Liver (tissue), 9 donors: ENCODE measurements around the gene TACC2. TPM values are rescaled to one million over a fixed set of nuclear protein-coding genes. Genes with fewer than 3 reads are reported as not detected.

Experiments
- DNase-seq: peaks from one replicate; pipeline ENCODE4 v3.0.0-alpha.2; 2017; ENCODE audit warnings: low spot score
- H3K27ac ChIP-seq, 2 donors: one replicate each; pipeline ENCODE4 v1.7.0; 2013; ENCODE audit warnings: inconsistent platforms in 2 of 2, low read length in 2 of 2, control low read depth in 1 of 2, low read depth in 1 of 2, mild to moderate bottlenecking in 1 of 2
- H3K27me3 ChIP-seq, 4 donors: one replicate each; pipeline versions ENCODE4 v1.6.1 to v1.7.0; 2013; ENCODE audit warnings: low read length in 3 of 4, inconsistent platforms in 1 of 4, mild to moderate bottlenecking in 1 of 4, moderate library complexity in 1 of 4; ENCODE audit not compliant: control insufficient read depth in 4 of 4, insufficient read depth in 4 of 4
- H3K36me3 ChIP-seq, 4 donors: one replicate each; pipeline versions ENCODE4 v1.6.1 to v1.7.0; 2013; ENCODE audit warnings: low read length in 3 of 4, mild to moderate bottlenecking in 3 of 4, low read depth in 1 of 4, moderate library complexity in 1 of 4; ENCODE audit not compliant: control insufficient read depth in 4 of 4, insufficient read depth in 3 of 4
- H3K4me1 ChIP-seq, 4 donors: one replicate each; pipeline versions ENCODE4 v1.6.1 to v1.7.0; 2013; ENCODE audit warnings: low read length in 3 of 4, mild to moderate bottlenecking in 3 of 4, moderate library complexity in 1 of 4; ENCODE audit not compliant: control insufficient read depth in 4 of 4, insufficient read depth in 4 of 4
- H3K4me3 ChIP-seq, 3 donors: one replicate each; pipeline versions ENCODE4 v1.6.1 to v1.7.0; 2013; ENCODE audit warnings: low read length in 3 of 3, control low read depth in 1 of 3, low read depth in 1 of 3, mild to moderate bottlenecking in 1 of 3
- H3K9ac ChIP-seq, 2 donors: one replicate each; pipeline ENCODE4 v1.7.0; 2013; ENCODE audit warnings: low read length in 2 of 2, mild to moderate bottlenecking in 2 of 2, moderate library complexity in 2 of 2, control low read depth in 1 of 2, low read depth in 1 of 2
- H3K9me3 ChIP-seq, 4 donors: one replicate each; pipeline versions ENCODE4 v1.6.1 to v1.7.0; 2013; ENCODE audit warnings: low read length in 3 of 4; ENCODE audit not compliant: control insufficient read depth in 4 of 4
- EGR1 ChIP-seq, 2 donors: IDR thresholded peaks; 2 replicates each; pipeline ENCODE4 v1.6.1; 2016 to 2018; ENCODE audit warnings: antibody characterized with exemption in 2 of 2, low read depth in 2 of 2
- FOXA1 ChIP-seq: IDR thresholded peaks from 2 replicates; pipeline ENCODE4 v1.6.1; 2016; ENCODE audit warnings: antibody characterized with exemption
- GABPA ChIP-seq, 2 donors: IDR thresholded peaks in 1 of 2; conservative IDR thresholded peaks in 1 of 2; 2 replicates each; pipeline ENCODE4 v1.6.1; 2016; ENCODE audit warnings: antibody characterized with exemption in 2 of 2, mild to moderate bottlenecking in 1 of 2, moderate library complexity in 1 of 2
- HNF4A ChIP-seq, 2 donors: conservative IDR thresholded peaks; 2 replicates each; pipeline ENCODE4 v1.6.1; 2016; ENCODE audit warnings: antibody characterized with exemption in 2 of 2, mild to moderate bottlenecking in 2 of 2
- HNF4G ChIP-seq: IDR thresholded peaks from 2 replicates; pipeline ENCODE4 v1.6.1; 2016; ENCODE audit warnings: antibody characterized with exemption
- JUND ChIP-seq, 2 donors: IDR thresholded peaks; 2 replicates each; pipeline ENCODE4 v1.6.1; 2016; ENCODE audit warnings: antibody characterized with exemption in 2 of 2
- NR2F2 ChIP-seq: IDR thresholded peaks from 2 replicates; pipeline ENCODE4 v1.6.1; 2016; ENCODE audit warnings: antibody characterized with exemption
- RAD21 ChIP-seq, 2 donors: IDR thresholded peaks; 2 replicates each; pipeline ENCODE4 v1.6.1; 2016; ENCODE audit warnings: antibody characterized with exemption in 2 of 2, mild to moderate bottlenecking in 2 of 2
- RXRA ChIP-seq, 2 donors: IDR thresholded peaks; 2 replicates each; pipeline ENCODE4 v1.6.1; 2017 to 2018; ENCODE audit warnings: antibody characterized with exemption in 2 of 2, mild to moderate bottlenecking in 1 of 2
- SP1 ChIP-seq: IDR thresholded peaks from 2 replicates; pipeline ENCODE4 v1.6.1; 2018; ENCODE audit warnings: antibody characterized with exemption, mild to moderate bottlenecking
- TAF1 ChIP-seq: conservative IDR thresholded peaks from 2 replicates; pipeline ENCODE4 v1.6.1; 2016; ENCODE audit warnings: antibody characterized with exemption, mild to moderate bottlenecking
- YY1 ChIP-seq: IDR thresholded peaks from 2 replicates; pipeline ENCODE4 v1.6.1; 2016; ENCODE audit warnings: antibody characterized with exemption, mild to moderate bottlenecking
- WGBS: extraction: QIAGEN DNeasy Blood & Tissue Kit; methylation state at CpG from one replicate; pipeline ENCODE4 v1.1.7; 2013; 5-methylcytosine and 5-hydroxymethylcytosine counted together
- polyA plus RNA-seq, 2 donors: library from polyadenylated mRNA; stranded (reverse) in 1 of 2; unstranded in 1 of 2; fragments of 200-250 nt in 1 of 2; fragments of >200 nt in 1 of 2; fragmentation: Nextera tagmentation in 1 of 2; extraction: Ambion mirVana in 1 of 2; gene quantifications; one replicate each; pipeline versions ENCODE4 v1.2.1 to v1.2.3, GENCODE V29; 2013 to 2015
- total RNA-seq, 2 donors: library from RNA; depleted of rRNA; stranded (reverse); fragments of >200 nt; gene quantifications; one replicate each; pipeline ENCODE4 v1.2.3, GENCODE V29; 2014
- TF ChIP-seq, protein P1 (sequence below): IDR thresholded peaks from 2 replicates; pipeline ENCODE4 v1.6.1; 2016; ENCODE audit warnings: antibody characterized with exemption
- TF ChIP-seq, protein P2 (sequence below): IDR thresholded peaks from 2 replicates; pipeline ENCODE4 v1.6.1; 2016; ENCODE audit warnings: antibody characterized with exemption
- TF ChIP-seq, protein P3 (sequence below): IDR thresholded peaks from 2 replicates; pipeline ENCODE4 v1.6.1; 2016; ENCODE audit warnings: antibody characterized with exemption
- donor health status: healthy.
- donor health status: healthy.
- donor health status: healthy.
- donor health status: healthy.
- donor health status: healthy.

Gene TACC2
- total and polyA plus RNA-seq, 4 donors, result 1.5 to 9.1 (median 7.8) TPM

DNA sequence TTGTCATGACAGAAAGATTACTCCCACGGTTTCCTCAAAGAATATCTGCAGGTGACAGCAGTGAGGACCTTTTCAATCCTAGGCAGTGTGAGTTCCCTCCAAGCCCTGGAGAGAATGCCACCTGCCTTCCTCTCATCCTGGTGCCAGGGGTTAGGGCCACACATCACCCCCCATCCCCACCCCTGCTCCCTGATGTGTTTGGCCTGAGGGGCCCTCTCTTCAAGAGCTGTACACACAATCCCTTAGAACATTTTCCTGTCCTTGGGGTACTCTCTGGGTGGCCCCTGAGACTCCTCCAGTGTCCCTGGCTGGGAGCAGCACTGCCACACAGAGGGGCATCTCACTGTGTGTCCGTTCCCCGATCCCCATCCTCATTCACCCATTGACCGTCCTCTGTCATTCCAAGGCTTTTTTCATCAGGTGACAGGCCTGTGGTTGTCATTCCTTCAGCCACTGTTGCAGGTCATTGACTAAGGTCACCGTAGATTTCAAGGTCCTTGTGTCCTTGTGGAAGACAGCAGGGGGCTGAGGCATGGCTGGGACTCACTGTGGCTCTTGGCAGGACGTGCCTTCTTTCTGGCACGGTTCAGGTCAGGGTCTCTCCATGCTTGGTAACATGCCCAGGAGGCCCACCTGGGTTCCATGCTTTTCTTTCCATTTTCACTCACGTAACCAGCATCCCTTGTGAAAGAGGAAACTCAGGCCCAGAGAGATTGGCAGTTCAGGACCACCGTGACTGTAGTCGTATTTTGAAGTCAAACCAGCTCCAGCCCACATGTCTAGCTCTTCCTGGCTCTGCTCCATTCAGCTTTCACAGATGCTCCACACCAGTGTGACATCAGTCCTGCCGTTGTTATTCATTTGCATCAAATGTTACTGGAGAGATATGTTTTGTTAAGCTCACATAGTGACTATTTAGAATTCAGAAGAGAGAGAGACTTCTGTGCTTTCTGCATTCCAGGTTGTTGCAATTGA is 255.3 kb downstream of the TACC2 start (continued):
- TF ChIP-seq, protein P1, sequence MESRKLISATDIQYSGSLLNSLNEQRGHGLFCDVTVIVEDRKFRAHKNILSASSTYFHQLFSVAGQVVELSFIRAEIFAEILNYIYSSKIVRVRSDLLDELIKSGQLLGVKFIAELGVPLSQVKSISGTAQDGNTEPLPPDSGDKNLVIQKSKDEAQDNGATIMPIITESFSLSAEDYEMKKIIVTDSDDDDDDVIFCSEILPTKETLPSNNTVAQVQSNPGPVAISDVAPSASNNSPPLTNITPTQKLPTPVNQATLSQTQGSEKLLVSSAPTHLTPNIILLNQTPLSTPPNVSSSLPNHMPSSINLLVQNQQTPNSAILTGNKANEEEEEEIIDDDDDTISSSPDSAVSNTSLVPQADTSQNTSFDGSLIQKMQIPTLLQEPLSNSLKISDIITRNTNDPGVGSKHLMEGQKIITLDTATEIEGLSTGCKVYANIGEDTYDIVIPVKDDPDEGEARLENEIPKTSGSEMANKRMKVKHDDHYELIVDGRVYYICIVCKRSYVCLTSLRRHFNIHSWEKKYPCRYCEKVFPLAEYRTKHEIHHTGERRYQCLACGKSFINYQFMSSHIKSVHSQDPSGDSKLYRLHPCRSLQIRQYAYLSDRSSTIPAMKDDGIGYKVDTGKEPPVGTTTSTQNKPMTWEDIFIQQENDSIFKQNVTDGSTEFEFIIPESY, result no peak
- TF ChIP-seq EGR1 (IDR thresholded peaks at IDR 0.05; ENCODE audit: low read depth in 2 of 2) (no peak), HNF4G (no peak), HNF4A (conservative IDR thresholded peaks at IDR 0.05) (no peak), RXRA (IDR thresholded peaks at IDR 0.05) (no peak), NR2F2 (no peak), RAD21 (IDR thresholded peaks at IDR 0.05) (no peak)

DNA sequence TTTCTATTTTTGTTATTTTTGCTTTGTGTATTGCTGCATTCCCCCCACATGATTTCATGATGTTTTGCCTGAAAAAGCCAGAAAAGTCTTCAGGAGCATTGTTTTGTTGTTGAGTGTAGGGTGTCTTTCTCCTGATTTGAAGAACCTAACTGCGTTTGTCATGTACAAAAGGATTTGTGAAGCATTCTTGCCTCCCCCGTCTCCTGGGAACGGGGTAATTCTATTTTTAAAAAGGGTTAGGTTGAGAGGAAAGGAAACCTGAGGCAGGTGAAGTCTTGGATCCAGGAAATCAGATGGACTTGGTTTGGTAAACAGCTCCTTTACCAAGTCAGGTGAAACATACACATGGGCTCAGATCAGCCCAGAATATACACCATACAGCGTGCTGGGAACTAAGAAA is 256.2 kb downstream of the TACC2 start:
- no peaks in the 10 kb centered on the region for H3K9me3 ChIP-seq
- no peak overlapping the region for H3K9ac ChIP-seq
- TF ChIP-seq, protein P1, result no peak
- TF ChIP-seq RXRA (IDR thresholded peaks at IDR 0.05) (no peak), SP1 (no peak), JUND (IDR thresholded peaks at IDR 0.05) (no peak)
- TF ChIP-seq, protein P2, sequence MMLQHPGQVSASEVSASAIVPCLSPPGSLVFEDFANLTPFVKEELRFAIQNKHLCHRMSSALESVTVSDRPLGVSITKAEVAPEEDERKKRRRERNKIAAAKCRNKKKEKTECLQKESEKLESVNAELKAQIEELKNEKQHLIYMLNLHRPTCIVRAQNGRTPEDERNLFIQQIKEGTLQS, result no peak
- no peak overlapping the region for H3K4me3 ChIP-seq
- DNase-seq, result no peak
- 95% methylated on average over 4 of the region's 4 CpGs for WGBS
- peaks cover 0 to 27% (median 6%) of the 10 kb centered on the region in 4 donors for H3K36me3 ChIP-seq
- H3K27me3 ChIP-seq, result no peaks in the 10 kb centered on the region
- H3K4me1 ChIP-seq, result no peaks in the 10 kb centered on the region
- no peak overlapping the region for H3K27ac ChIP-seq

DNA sequence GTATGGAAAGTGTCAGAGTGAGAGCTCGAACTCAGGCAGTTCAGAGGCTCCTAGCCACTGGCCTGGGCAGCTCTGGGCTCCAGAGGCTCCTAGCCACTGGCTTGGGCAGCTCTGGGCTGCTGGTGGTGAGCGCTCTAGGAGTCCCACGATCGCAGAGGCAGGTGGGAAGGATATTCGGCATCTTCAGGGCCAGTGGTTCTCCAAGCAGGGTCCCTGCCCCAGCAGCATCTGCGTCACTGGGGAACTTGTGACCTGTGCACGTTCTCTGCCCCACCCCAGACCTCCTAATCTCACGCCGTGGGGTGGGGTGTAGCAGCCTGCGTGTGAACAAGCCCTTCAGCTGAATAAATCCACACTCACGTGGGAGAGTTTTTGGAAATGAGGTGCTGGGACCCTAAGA is 256.9 kb downstream of the TACC2 start:
- H3K27me3 ChIP-seq, result no peaks in the 10 kb centered on the region
- 96% methylated on average over 11 of the region's 11 CpGs for WGBS
- DNase-seq, result no peak
- H3K9ac ChIP-seq, result no peak overlapping the region
- TF ChIP-seq JUND (IDR thresholded peaks at IDR 0.05) (no peak), RXRA (IDR thresholded peaks at IDR 0.05) (no peak), RAD21 (IDR thresholded peaks at IDR 0.05) (no peak), GABPA (IDR thresholded peaks at IDR 0.05 in 1 of 2, conservative IDR thresholded peaks at IDR 0.05 in 1 of 2) (no peak), FOXA1 (no peak), TAF1 (no peak), YY1 (no peak)
- TF ChIP-seq, protein P3, sequence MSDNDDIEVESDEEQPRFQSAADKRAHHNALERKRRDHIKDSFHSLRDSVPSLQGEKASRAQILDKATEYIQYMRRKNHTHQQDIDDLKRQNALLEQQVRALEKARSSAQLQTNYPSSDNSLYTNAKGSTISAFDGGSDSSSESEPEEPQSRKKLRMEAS, result no peak
- no peak overlapping the region for H3K27ac ChIP-seq
- H3K9me3 ChIP-seq, result no peaks in the 10 kb centered on the region
- H3K4me3 ChIP-seq, result no peak overlapping the region
- H3K36me3 ChIP-seq, result peaks cover 0 to 25% (median 4%) of the 10 kb centered on the region in 4 donors
- H3K4me1 ChIP-seq, result no peaks in the 10 kb centered on the region
